Epithelial cell of proximal tubule (primary cell): ENCODE measurements around the gene TMEM138. TPM values are rescaled to one million over a fixed set of nuclear protein-coding genes. Genes with fewer than 3 reads are reported as not detected.
A peak's percentile ranks its signal among the peaks of the same experiment; 100 is the strongest.

Experiments used
- DNase-seq: peaks from one replicate; pipeline ENCODE4 v3.0.0-alpha.2; 2011; ENCODE audit warnings: low read depth
- H3K4me3 ChIP-seq: 2 replicates; pipeline ENCODE4 v1.5.1; 2011; ENCODE audit warnings: low read depth, mild to moderate bottlenecking, low read length
- CTCF ChIP-seq: conservative IDR thresholded peaks from 2 replicates; pipeline ENCODE4 v1.5.1; 2012; ENCODE audit warnings: low read depth, mild to moderate bottlenecking, low read length
- total RNA-seq: library from RNA; depleted of rRNA; stranded (reverse); fragments of >200 nt; gene quantifications from 2 replicates; pipeline ENCODE4 v1.2.3, GENCODE V29; 2015

The TMEM138 gene
- total RNA-seq, 1 donor from 2014 or later, result 21.9 TPM

- no peak overlapping the region for H3K4me3 ChIP-seq
- no peak for TF ChIP-seq CTCF
- DNase-seq, result no peak
Measured at GRCh38 chr11:61357233-61357893, 4.8 kb upstream of the TMEM138 start.

- no peak for DNase-seq
- no peak for TF ChIP-seq CTCF
- no peak overlapping the region for H3K4me3 ChIP-seq
Measured at GRCh38 chr11:61357894-61358239, 4.3 kb upstream of the TMEM138 start.

DNA sequence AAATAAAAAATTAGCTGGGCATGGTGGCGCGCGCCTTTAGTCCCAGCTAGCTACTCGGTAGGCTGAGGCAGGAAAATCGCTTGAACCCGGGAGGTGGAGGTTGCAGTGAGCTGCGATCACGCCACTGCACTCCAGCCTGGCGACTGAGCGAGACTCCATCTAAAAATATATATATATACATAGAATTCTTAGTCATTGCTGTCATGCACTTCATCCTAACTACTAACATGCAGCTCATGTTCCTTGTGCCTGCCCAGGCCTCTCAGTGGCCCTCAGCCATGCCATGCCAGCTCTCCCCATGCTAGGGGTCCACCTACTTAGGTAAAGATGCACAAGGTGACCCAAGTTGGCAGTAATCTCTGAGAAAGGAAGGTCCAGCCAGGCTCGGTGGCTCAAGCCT is 3.6 kb upstream of the TMEM138 start:
- TF ChIP-seq CTCF, result no peak
- no peak for DNase-seq
- H3K4me3 ChIP-seq, result no peak overlapping the region

DNA sequence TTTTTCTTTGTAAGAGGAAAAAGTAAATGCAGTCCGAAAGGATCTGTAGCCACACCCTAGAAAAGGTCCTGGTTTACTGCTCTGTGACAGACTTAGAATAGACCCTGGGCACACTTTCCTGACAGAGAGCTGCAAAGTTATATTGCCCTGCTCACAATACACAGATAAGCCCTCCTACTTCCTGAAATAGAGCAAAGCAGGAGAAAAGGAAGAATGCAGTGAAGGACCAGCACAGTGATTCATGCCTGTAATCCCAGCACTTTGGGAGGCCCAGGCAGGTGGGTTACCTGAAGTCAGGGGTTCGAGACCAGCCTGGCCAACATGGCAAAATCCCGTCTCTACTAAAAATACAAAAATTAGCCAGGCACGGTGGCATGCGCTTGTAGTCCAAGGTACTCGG is 2.7 kb upstream of the TMEM138 start:
- H3K4me3 ChIP-seq, result no peak overlapping the region
- no peak for DNase-seq
- TF ChIP-seq CTCF, result no peak

DNA sequence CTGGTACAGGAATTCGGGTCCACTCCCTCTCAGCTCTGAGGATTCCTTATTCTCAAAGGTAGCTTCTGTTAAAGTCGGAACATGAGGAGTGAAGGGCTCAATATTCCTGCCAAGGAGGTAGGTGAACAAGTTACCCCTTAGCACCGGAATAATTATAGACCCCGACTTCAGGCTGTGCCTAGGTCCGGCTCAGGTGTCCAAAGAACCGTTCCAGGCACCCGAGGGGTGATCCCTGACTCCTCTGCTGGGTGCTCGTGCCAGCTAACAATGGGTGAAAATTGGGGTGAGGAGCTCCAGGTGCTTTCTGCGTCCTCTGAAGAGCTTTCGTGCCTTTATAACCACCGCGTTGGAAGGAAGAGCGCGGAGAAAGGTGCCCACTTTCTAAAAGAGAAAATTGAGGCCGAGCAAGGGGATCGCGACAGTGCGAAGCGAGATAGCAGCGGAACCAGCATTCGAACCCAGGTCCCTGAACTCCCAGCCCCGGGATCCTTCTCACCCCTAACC is 885 bp upstream of the TMEM138 start:
- H3K4me3 ChIP-seq, result peak overlapping the region; percentile 76
- DNase-seq, result no peak
- no peak for TF ChIP-seq CTCF

DNA sequence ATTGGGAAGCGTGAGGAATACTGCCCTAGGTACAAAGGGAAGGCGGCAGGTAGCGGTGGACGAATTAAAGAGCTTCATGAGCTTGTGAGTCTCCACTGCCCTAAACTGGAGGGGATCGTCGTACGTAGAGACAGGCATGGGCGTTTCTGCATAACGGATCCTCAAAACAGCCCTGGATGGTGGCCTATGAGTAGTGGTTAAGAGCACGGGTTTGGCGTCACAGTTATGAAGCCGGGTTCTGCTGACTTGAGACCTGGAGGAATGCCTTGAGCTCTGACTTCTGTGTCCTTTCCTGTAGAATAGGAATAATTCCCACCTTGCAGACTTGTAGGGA is 335 bp downstream of the TMEM138 start:
- no peak for TF ChIP-seq CTCF
- no peak for DNase-seq
- peak overlapping the region; percentile 76 for H3K4me3 ChIP-seq

DNA sequence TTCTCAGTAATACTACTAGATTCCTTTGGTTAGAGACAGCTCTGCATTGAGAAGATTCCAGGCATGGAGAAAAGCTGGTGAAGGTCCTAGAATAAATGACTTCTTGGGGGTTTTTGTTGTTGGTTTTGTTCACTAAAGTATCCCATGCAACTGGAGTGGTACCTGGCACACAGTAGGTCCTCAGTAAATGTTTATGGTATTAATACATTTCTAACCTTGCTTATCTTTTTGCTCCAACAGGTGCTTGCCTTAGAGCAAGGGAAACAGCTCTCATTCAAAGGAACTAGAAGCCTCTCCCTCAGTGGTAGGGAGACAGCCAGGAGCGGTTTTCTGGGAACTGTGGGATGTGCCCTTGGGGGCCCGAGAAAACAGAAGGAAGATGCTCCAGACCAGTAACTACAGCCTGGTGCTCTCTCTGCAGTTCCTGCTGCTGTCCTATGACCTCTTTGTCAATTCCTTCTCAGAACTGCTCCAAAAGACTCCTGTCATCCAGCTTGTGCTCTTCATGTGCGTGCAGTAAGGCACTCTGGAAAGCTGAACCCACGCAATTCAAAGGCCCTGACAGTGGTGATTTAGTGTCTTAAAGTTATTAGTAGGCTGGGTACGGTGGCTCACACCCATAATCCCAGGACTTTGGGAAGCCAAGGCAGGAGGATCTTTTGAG is 2.0 kb downstream of the TMEM138 start:
- no peak for DNase-seq
- no peak for TF ChIP-seq CTCF
- no peak overlapping the region for H3K4me3 ChIP-seq
